ENCODE measurements around the gene ODC1.
"Not testable (repeated sequence)": the region's sequence is repeated elsewhere in the genome, so short reads cannot be mapped to it uniquely, and the experiment has no call there.

ODC1 gene

GRCh38 chr2:10447895-10448575 lies at the start of gene ODC1:
TSS of gene ODC1 (minus strand) at chr2:10448327. CDS start at chr2:10445032, 3,295 bp downstream.
- no peak for FAIRE-seq

DNA sequence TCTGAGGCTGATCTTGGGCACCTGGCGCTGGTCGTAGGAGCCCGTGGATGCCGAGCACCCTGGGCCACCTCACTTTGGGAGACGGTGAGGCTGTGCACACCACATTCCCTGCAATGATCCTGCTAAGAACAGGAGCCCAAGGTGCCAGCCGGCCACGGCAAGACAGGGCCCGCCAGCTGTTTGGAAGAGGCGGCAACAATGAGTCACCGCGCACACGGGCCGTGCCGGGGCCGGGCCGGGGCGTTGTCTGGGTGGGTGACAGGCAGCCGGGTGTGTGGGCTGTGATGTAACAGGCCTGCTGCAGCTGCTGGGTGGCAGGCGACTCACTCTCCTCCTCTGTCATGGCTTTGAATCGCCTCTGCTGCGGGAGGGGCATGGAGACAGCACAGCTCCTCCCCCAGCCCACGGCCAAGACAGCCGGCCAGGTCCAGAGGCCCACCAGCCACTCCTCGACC lies 49.7 kb upstream of the ODC1 start:
- FAIRE-seq: no peak

GRCh38 chr2:10495988-10496313 lies 47.8 kb upstream of the ODC1 start:
- FAIRE-seq: no peak

DNA sequence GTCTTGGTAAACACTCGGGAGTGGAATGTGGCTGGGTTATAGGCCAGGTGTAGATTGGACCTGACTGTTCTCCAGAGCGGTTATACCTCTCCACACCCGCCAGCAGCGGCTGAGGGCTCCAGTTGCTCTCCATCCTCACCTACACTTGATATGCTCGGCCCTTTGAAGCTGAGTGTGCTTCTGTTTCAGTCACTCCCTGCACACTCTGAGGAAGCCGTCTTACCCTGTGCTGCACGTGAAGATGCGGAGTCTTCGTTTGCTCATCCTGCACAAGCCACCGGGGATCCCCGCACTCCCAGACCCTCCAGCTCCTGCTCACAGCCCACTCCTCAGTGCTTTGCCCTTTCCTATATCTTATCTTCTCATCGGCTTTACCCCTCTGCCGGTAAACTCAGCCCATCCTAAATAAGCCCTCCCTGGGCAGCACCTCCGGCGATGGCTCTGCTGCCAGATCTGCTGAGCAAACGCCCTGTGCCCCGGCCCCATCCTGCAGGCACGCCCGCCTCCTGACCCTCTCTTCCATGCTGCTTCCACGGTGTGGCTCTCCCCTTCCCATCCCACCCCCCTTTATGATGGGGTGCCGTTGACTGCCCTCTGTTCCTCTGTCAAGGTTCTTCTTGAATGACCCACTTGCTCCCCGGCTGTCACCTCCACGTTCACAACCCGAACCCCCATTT lies 47.3 kb upstream of the ODC1 start:
- FAIRE-seq: no peak

GRCh38 chr2:10494351-10495066 lies 46.4 kb upstream of the ODC1 start:
- FAIRE-seq: no peak

GRCh38 chr2:10493634-10494281 lies 45.6 kb upstream of the ODC1 start:
- no peak for FAIRE-seq

DNA sequence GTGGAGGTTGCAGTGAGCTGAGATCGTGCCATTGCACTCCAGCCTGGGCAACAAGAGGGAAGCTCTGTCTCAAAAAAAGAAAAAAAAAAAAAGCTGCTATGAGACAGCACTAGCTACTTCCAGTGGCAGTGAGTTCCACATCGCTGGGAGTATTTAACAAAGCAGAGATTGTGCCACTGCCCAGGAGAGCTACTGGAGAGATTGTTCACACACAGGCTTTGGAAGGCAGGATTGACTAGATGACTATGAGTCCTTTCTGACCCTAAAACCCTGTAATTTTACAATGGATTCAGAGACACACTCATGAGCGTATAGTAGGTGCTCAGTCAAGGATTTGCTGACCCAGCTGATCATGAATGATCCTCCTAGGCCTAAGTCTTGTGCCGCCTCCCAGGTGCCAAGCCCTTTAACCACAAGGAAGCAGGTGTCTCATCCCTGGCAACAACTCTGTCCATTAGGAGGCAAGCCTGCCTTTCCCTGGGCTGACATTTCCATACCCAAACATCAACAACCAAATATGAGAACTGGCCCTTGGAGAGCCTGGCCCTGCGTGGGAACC lies 45.0 kb upstream of the ODC1 start:
- FAIRE-seq: no peak

- no peak for FAIRE-seq
Observed at GRCh38 chr2:10490806-10491291, 42.7 kb upstream of the ODC1 start.

DNA sequence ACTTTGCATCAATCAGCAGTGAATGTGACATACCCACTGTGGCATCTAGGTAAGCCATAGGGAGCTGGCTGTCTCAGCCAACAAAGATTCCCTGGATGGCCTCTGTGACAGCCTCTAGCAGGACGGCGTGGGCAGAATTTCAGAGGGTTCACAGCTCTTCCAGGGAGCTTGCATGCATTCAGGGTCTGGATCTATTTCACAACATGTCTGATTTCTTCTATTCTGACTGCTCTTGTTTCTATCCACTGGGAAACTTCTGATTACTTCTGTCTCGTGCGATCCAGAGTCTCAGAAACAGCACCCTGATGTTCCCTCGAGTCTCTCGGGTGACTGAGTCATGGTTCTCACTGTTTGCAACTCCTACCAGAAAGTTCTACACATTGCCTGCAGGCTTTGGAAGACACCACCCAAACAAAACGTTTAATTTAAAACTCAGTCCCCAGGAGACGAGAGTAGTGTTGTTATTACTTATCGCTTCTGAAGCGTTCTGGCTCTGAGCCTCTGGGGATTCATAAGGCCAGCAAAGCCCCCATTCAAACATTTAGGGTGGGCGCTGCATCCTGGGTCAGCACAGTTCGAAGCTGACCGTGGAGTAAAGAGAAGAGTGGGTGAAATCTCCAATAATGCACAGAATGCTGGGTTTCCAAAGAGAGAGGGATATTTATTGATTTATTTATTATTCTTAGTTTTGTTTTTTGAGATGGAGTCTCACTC lies 41.9 kb upstream of the ODC1 start:
- FAIRE-seq: no peak

DNA sequence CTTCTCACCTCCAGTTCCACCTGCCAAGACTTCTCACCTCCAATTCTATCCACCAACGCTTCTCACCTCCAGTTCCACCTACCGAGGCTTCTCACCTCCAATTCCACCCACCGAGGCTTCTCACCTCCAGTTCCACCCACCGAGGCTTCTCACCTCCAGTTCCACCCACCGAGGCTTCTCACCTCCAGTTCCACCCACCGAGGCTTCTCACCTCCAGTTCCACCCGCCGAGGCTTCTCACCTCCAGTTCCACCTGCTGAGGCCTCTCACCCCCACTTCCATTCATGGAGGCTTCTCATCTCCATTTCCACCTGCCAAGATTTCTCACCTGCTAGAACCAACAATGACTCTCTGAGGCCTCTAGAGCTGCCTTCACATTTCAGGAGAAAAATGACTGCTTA lies 40.0 kb upstream of the ODC1 start:
- FAIRE-seq: not testable (repeated sequence)

- not testable (repeated sequence) for FAIRE-seq
Observed at GRCh38 chr2:10487741-10488104, 39.6 kb upstream of the ODC1 start.

- no peak for FAIRE-seq
Observed at GRCh38 chr2:10487081-10487740, 39.1 kb upstream of the ODC1 start.

DNA sequence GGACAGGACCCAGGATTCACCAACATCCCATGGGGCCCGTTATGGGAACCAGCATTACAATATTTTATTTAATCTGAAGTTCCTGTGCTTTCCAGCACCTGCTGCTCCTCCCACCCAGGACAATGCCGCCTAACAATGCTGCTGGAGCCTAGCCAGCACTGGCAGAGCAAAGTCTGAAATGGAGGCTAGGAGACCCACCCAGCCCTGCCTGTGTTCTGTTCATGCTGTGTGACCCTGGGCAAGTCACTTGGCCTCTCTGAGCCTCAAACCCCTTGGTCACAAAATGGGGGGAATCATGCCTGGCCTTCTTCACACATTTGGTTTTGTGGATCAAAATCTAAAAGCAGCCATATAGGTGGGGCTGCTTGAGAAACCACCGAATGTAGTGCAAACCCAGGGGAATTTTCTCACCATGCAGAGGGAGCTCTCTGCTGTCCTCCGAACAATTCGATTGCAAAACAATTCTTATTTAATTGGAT lies 38.5 kb upstream of the ODC1 start:
- no peak for FAIRE-seq

- FAIRE-seq: no peak
Observed at GRCh38 chr2:10486091-10486490, 38.0 kb upstream of the ODC1 start.

DNA sequence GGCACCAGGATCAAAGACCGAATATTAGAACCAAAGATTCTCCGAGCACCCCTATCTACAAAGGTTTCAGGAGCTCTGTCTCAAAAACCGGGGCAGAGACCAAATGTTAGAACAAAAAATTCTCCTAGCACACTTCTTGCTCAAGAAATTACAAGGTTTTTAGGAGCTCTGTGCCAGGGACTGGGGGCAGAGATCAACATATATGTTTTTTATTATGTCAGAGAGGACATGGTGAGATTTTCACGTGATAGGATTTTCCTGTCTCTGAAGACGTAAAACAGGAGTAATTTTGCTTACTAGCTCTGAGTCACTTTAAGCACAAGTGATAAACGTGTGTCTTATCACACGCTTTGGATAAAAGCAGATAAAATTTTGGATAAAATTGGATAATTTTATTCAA lies 34.8 kb upstream of the ODC1 start:
- FAIRE-seq: no peak

GRCh38 chr2:10482460-10482859 lies 34.3 kb upstream of the ODC1 start:
- no peak for FAIRE-seq

DNA sequence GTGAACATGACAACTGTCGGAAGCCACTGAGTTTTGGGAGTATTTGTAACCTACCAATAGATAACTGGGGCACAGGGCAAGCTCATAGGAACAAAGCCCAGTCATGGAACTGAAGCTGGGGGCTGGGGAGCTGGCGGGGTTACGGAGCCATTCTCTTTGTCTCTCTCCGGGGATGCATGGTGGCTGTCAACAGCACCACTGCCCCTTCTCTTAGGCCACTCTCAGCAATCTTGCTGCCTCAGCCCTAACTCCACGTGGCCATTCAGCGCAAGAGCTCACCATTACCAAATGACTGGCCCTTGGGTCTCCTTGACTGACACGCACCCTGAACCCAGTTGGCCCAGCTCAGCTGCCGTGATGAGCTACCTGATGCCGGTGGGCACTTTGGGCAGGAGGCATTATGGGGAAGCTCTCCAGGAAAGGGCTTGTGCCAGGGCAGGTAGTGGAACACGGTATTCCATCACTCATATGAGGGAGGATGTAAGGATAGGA lies 33.6 kb upstream of the ODC1 start:
- FAIRE-seq: no peak

DNA sequence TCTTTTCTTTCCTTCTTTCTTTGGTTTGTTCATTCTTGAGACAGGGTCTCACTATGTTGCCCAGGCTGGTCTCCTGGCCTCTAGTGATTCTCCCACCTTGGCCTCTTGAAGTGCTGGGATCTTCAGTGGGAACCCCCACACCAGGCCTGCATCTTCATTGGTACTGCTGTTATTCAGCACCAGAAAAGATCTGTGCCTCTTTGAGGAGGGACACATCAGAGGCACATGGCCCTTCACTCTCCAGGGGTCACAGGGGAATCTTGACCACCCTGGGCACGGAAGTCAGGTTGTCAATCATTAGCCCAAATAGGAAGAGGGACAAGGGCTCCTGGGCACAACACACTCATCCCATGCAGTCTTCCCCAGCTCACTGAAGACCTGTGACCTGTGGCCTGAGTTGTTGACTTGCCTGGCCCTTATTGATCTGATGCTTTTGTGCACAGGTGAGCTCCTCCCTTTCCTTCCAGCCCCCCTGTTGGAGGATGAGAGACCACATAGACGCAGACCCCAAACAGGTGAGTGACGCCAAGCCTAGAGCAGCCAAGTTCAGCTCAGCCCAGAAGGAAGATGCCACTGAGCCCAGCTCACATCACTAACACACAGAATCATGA lies 33.0 kb upstream of the ODC1 start:
- FAIRE-seq: no peak

- FAIRE-seq: no peak
Observed at GRCh38 chr2:10480359-10480949, 32.3 kb upstream of the ODC1 start.

GRCh38 chr2:10478916-10479315 lies 30.8 kb upstream of the ODC1 start:
- FAIRE-seq: no peak

DNA sequence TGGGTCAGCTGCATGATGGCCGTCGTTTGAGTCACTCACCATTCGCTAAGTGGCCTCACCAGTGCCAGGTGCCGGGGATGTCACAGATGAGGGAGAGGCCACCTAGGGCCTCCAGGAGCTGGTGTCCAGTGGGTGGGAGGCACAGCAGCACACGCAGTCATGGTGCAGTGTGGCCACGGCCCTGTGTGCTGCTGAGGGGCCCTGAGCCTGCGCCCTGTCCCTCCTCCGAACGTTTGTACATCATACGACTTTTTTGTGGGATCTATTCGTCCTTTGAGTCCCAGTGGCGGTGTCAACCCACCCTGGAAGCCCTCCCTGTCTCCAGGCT lies 30.1 kb upstream of the ODC1 start:
- FAIRE-seq: no peak
